Loucy (cell line): Measurements from ENCODE around the gene GDPD1.
A peak's percentile ranks its signal among the peaks of the same experiment; 100 is the strongest.
"Not testable (repeated sequence)": the region's sequence is repeated elsewhere in the genome, so short reads cannot be mapped to it uniquely, and the experiment has no call there.

Experiments
- H2AFZ ChIP-seq: fragments of 200-600 bp; sonication (generic); 2 replicates; pipeline ENCODE4 v1.6.0; 2016; ENCODE audit warnings: antibody characterized with exemption, mild to moderate bottlenecking, low read length, moderate library complexity
- H3F3A ChIP-seq: fragments of 200-600 bp; 2 replicates; pipeline ENCODE4 v1.6.0; 2016; ENCODE audit warnings: antibody characterized with exemption, low read depth, mild to moderate bottlenecking
- H3K27me3 ChIP-seq: fragments of 200-600 bp; sonication (generic); 2 replicates; pipeline ENCODE4 v1.6.1; 2014; ENCODE audit warnings: low read length, mild to moderate bottlenecking; ENCODE audit not compliant: insufficient read depth, poor library complexity, severe bottlenecking
- H3K36me3 ChIP-seq: fragments of 200-600 bp; sonication (generic); 2 replicates; pipeline ENCODE4 v1.6.1; 2016; ENCODE audit warnings: low read length; ENCODE audit not compliant: insufficient read depth
- H3K4me1 ChIP-seq: fragments of 200-600 bp; sonication (generic); 2 replicates; pipeline ENCODE4 v1.5.1; 2014; ENCODE audit warnings: low read length, mild to moderate bottlenecking; ENCODE audit not compliant: insufficient read depth, poor library complexity, severe bottlenecking
- H3K4me2 ChIP-seq: fragments of 200-600 bp; sonication (generic); 2 replicates; pipeline ENCODE4 v1.6.0; 2014; ENCODE audit warnings: antibody characterized with exemption, low read length, low read depth, mild to moderate bottlenecking; ENCODE audit not compliant: poor library complexity, severe bottlenecking
- H3K4me3 ChIP-seq: fragments of 200-600 bp; sonication (generic); 2 replicates; pipeline ENCODE4 v1.5.1; 2014; ENCODE audit warnings: low read length, mild to moderate bottlenecking, mixed read lengths; ENCODE audit not compliant: poor library complexity, severe bottlenecking
- H3K79me2 ChIP-seq: fragments of 200-600 bp; sonication (generic); 2 replicates; pipeline ENCODE4 v1.6.1; 2014; ENCODE audit warnings: low read length; ENCODE audit not compliant: insufficient read depth
- H3K9ac ChIP-seq: fragments of 200-600 bp; sonication (generic); 2 replicates; pipeline ENCODE4 v1.6.0; 2014; ENCODE audit warnings: mild to moderate bottlenecking, low read depth, low read length, moderate library complexity; ENCODE audit not compliant: poor library complexity, severe bottlenecking
- H3K9me2 ChIP-seq: fragments of 200-600 bp; sonication (generic); replicated peaks from 2 replicates; pipeline ENCODE4 v1.6.1; 2016; ENCODE audit warnings: low read depth, low read length, mixed read lengths
- H3K9me3 ChIP-seq: fragments of 200-600 bp; sonication (generic); 2 replicates; pipeline ENCODE4 v1.6.1; 2014; ENCODE audit warnings: mild to moderate bottlenecking, antibody characterized with exemption, low read length, low read depth; ENCODE audit not compliant: insufficient read depth
- H4K20me1 ChIP-seq: fragments of 200-600 bp; sonication (generic); 2 replicates; pipeline ENCODE4 v1.6.0; 2014; ENCODE audit warnings: antibody characterized with exemption, low read length, mild to moderate bottlenecking; ENCODE audit not compliant: insufficient read depth, poor library complexity, severe bottlenecking
- CTCF ChIP-seq: fragments of 200-600 bp; sonication (generic); conservative IDR thresholded peaks from 2 replicates; pipeline ENCODE4 v1.5.1; 2014; ENCODE audit warnings: mild to moderate bottlenecking, antibody characterized with exemption, low read length
- EZH2phosphoT487 ChIP-seq: fragments of 200-600 bp; IDR thresholded peaks from 2 replicates; pipeline ENCODE4 v1.6.1; 2018; ENCODE audit warnings: antibody characterized with exemption, mild to moderate bottlenecking, moderate library complexity, borderline replicate concordance

GDPD1 gene

GRCh38 chr17:59311051-59311468 is 90.7 kb downstream of the GDPD1 start:
- no peak overlapping the region for H3K4me2 ChIP-seq
- H3K36me3 ChIP-seq: no peaks in the 10 kb centered on the region
- no peaks in the 10 kb centered on the region for H3F3A ChIP-seq
- H3K4me3 ChIP-seq: no peak overlapping the region
- no peak overlapping the region for H2AFZ ChIP-seq
- no peaks in the 10 kb centered on the region for H4K20me1 ChIP-seq
- no peaks in the 10 kb centered on the region for H3K4me1 ChIP-seq
- no peaks in the 10 kb centered on the region for H3K9me3 ChIP-seq
- no peaks in the 10 kb centered on the region for H3K27me3 ChIP-seq
- H3K9ac ChIP-seq: no peak overlapping the region
- no peaks in the 10 kb centered on the region for H3K79me2 ChIP-seq
- H3K9me2 ChIP-seq: no peaks in the 10 kb centered on the region
- TF ChIP-seq CTCF (peak; percentile 84), EZH2phosphoT487 (no peak)

GRCh38 chr17:59311521-59311920 is 91.2 kb downstream of the GDPD1 start:
- not testable (repeated sequence) for H3K9me2 ChIP-seq, H3K4me1 ChIP-seq, H3K4me2 ChIP-seq, H3K9ac ChIP-seq, H3K27me3 ChIP-seq, H3F3A ChIP-seq, H3K36me3 ChIP-seq, H3K79me2 ChIP-seq, H3K9me3 ChIP-seq, H3K4me3 ChIP-seq, H2AFZ ChIP-seq, H4K20me1 ChIP-seq

- H2AFZ ChIP-seq: no peak overlapping the region
- H3K4me1 ChIP-seq: no peaks in the 10 kb centered on the region
- H3K9ac ChIP-seq: no peak overlapping the region
These were observed 95.6 kb downstream of the GDPD1 start for GRCh38 chr17:59315866-59316265.

More at GRCh38 chr17:59315866-59316265, 95.6 kb downstream of the GDPD1 start:
- no peaks in the 10 kb centered on the region for H3K9me2 ChIP-seq
- H3K9me3 ChIP-seq: no peaks in the 10 kb centered on the region
- H3K4me2 ChIP-seq: no peak overlapping the region
- H3K27me3 ChIP-seq: no peaks in the 10 kb centered on the region
- no peaks in the 10 kb centered on the region for H3K79me2 ChIP-seq
- no peaks in the 10 kb centered on the region for H3K36me3 ChIP-seq
- no peaks in the 10 kb centered on the region for H3F3A ChIP-seq
- H4K20me1 ChIP-seq: no peaks in the 10 kb centered on the region
- TF ChIP-seq CTCF (no peak), EZH2phosphoT487 (no peak)
- no peak overlapping the region for H3K4me3 ChIP-seq
